NCI-H2081 treated with DMSO at 0.1 percent for 48 hours (cell line): Measurements from ENCODE around the gene CTTNBP2.

ENCODE experiments used
- DNase-seq: peaks from one replicate; lab custom pipeline; 2025; lab: John Stamatoyannopoulos, UW

CTTNBP2 gene

GRCh38 chr7:117818232-117818631 lies 55.0 kb downstream of the CTTNBP2 start:
- no peak for DNase-seq

DNA sequence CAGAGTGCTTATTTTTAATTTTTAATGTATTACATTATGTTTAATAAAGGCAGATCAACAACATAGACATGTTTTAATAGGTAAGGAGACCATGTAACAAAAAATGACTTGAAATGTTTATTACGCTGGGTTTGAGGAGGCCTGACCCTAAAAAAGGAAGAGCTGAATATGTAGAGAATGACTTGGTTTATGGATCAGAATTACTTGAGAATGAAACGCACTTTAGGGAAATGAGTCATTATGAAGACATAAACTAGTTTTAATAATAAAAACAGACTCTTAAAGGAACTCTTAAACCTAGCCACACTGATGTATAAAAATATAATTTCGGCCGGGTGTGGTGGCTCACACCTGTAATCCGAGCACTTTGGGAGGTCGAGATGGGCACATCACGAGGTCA lies 56.5 kb downstream of the CTTNBP2 start:
- DNase-seq: no peak

DNA sequence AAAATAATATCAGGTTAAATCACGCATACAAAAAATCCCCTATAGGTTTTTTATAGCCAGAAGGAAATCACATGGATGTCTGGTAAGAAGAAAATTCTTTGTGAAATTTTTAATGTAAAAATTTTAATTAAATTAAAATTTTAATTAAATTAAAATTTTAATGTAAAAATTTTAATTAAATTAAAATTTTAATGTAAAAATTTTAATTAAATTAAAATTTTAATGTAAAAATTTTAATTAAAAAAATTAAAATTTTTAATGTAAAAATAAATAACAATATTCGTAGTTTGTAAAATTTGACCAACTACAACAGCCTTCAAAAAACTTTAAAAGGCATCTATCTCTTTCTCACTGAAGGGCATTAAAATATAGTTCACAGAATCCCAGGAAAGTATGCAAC lies 61.5 kb downstream of the CTTNBP2 start:
- no peak for DNase-seq

DNA sequence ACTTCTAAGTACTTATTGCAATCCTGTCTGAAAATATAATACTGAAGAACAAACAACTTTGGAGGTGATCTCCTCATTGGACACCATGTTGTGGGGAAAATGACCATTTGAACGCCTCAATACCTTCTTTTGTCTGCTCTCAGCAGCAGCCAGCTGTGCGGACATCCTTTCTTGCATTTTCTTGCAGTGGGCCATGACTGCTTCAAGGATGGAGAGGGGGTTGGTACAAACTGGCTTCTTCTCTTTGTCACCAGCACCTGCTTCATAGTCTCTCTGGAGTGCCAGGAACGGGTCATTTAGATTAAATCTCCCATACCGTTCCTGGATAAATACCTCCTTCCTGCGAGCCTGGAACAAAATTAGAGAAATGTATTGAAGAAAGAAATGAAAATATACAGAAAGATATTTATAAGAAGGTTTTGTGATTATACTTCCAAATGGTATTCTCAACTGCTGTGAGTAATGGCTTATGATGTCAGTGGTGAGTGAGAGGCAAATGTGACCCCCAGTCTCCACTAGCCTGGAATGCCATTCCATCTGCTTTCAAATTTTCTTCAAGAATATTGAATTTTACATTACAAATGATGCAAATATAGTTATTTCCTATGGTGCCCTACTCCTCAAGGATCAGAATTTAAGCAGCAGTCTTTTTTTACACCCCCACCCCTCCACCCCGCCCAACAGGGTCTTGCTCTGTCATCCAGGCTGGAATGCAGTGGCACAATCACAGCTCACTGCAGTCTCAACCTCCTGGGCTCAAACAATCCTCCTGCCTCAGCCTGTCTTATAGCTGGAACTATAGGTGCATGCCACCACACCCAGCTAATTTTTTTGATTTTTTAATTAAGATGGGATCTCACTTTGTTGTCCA lies 62.4 kb downstream of the CTTNBP2 start:
- no peak for DNase-seq

DNA sequence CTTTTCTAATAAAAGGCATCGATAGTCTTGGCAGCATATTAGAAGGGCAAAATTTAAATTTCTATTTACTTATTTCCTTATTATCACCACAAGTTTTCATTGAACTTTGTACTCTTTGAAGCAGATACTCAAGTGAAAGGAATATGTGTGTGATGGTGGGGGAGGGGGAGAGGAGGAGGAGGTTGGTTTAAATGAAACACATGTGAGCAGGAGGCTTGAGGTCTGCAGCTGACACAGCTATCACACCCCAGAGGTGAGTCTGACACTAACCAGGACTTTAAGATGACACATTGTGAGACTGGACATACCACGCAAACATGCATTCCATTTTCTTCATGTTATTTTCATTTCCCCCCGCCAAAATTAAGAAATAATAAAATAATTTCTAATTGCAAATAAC lies 63.3 kb downstream of the CTTNBP2 start:
- no peak for DNase-seq

- DNase-seq: no peak
Observed at GRCh38 chr7:117808910-117809705, 64.1 kb downstream of the CTTNBP2 start.

GRCh38 chr7:117808341-117808757 lies 64.9 kb downstream of the CTTNBP2 start:
- peak; percentile 84 for DNase-seq

DNA sequence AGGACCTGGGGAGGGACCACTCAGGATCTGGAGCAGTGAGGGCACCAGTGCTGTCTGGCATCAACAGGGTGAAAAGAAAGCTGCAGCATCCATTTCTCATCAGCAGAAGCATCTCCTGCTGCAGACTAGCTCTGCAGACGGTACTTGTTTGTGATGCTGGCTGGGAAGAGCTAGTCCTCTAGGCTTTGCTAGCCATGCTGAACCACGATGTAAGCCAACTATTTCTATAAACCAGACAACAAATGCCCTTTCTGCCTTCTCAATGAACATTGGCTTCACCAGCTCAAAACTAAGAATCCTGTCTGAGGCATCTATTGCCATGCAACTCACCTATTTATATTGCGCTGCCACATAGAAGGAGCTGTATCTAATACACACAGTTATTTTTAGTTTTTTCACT lies 65.6 kb downstream of the CTTNBP2 start:
- DNase-seq: no peak

GRCh38 chr7:117806011-117806410 lies 67.2 kb downstream of the CTTNBP2 start:
- DNase-seq: no peak

DNA sequence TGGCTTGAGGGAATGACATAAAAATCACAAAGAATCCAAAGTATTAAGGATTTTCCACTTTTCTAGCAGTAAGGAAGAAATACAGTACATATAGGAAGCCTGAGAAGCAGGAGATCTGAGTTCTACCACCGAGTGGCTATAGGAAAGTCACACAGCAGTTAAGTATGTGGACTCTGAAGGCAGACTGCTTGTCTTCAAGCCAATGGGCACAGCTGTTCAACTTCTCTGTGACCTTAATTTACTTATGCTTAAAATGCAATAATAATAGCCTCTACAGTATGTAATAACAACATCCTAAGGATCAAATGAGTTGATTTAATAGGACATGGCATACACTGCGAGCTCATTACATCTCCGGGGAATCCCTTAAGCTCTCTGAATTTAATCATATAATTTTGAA lies 68.0 kb downstream of the CTTNBP2 start:
- no peak for DNase-seq

- no peak for DNase-seq
Observed at GRCh38 chr7:117803476-117803875, 69.8 kb downstream of the CTTNBP2 start.

GRCh38 chr7:117802660-117803059 lies 70.6 kb downstream of the CTTNBP2 start:
- DNase-seq: no peak

- no peak for DNase-seq
Observed at GRCh38 chr7:117800841-117801240, 72.4 kb downstream of the CTTNBP2 start.

- no peak for DNase-seq
Observed at GRCh38 chr7:117800406-117800805, 72.8 kb downstream of the CTTNBP2 start.

GRCh38 chr7:117796889-117797288 lies 76.4 kb downstream of the CTTNBP2 start:
- DNase-seq: no peak

GRCh38 chr7:117793976-117794375 lies 79.3 kb downstream of the CTTNBP2 start:
- DNase-seq: no peak

DNA sequence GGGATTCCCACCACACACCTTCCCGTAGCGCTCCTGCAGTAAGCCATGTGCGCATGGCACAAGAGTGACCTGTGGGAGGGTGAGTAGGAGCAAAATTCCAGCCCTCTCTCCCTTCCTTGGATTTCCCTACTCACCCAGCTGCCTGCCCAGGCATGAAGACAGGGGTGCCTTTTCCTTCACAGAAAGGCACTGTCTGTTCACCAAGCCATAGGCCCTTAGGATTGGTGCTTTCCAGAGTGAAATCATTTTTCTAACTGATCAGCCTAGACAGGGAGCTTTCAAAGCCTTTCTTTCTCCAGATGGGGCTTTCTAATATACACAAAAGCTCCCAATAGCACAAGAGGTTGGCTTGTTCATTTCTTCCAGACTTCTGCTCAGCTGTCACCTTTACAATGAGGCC lies 79.7 kb downstream of the CTTNBP2 start:
- no peak for DNase-seq

DNA sequence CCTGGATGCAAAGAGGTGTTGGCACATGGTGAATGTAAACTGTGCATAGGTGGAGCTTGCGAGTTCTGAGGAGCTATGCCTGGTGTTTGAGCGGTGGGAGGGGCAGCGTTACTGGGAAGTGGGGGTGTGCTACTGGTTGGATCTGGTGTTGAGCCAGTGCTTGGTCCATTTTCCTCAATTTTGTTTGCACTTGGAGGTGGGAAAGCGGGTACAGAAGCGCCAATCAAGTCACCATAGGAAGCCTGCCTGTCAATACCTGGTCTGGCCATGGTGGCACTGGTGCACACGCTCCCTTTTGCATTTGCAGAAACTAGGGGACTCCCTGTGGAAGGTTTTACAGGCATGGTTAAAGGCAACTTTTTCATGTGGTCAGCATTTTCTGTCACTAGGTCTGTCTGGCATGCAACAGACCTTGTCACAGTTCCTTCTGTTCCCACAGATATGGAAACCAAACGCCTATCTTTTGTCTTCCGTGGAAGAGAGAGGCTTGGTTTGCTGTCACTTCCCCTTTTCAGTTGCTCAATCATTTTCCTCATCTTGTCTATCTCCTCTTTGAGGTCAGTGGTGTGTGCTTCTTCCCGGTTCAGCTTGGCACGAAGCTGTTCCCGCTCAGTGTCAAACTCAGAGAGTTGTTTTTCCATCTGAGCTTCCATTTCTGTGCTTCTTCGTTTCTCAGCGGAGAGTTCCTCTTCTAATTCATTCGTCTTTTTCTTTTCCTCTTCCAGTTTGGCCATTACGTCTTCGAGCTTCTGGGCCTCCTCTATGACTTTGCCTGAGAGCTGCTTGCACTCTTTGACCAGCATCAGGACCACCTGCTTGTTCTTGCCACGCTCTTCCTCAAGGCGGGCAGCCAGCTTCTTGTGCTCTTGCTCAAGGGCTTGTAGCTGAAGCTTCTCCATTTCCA lies 81.1 kb downstream of the CTTNBP2 start:
- no peak for DNase-seq

GRCh38 chr7:117790731-117791130 lies 82.5 kb downstream of the CTTNBP2 start:
- no peak for DNase-seq

DNA sequence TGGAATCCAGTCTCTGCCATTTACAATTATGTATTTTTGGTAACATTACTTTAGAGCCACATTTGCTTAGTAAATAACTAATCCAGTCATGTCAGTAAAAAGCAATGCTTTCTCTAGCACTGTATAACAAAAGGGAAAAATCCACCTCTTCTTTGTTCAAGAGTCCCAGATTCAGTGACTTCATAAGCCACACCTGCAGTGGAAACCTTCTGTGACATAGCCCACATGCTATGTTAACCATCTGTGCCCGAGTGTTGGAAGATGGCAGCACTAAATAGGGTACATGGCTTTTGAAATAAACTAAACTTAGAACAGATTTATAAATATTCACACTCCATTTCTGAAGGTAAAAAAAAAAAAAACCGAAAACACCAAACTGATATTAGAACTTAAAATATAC lies 83.0 kb downstream of the CTTNBP2 start:
- no peak for DNase-seq

DNA sequence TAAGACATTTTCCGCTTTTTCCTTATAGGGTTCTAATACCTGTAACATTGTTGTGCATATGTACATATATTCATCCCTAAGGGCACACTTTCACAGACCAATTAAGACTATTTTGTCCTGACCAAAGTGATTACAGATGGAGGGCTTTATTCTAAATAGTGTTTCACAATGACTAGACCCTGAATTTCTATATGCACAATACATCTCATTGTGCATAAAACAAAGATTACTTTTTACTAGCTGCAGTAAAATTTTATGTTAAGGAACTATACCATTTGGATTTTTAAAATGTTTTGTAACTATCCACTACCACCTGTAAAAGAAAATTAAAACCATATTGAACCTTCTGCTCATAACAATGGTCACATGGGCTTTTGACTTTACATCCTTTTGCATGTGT lies 87.8 kb downstream of the CTTNBP2 start:
- DNase-seq: no peak

DNA sequence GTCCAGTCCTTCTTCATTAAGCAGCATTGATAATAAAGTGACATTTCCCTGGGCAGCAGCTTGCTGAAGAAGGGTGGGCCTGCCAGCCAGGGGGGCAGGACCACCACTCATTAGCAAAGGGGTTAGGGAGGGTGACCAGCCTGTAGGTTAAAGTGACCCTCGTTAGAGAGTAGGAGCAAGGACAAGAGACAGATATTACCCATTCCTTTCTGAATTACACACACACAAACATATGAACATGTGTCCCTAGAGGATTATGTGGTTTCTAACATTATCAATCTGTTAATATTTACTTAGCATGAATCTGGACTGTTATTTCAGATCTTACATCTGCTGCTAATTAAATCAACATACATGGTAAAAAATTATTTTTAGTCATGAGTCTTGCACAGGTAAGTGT lies 88.9 kb downstream of the CTTNBP2 start:
- no peak for DNase-seq
